ENCODE results near the gene DIRAS1. TPM values are rescaled to one million over a fixed set of nuclear protein-coding genes. Genes with fewer than 3 reads are reported as not detected.
"Not testable (repeated sequence)": the region's sequence is repeated elsewhere in the genome, so short reads cannot be mapped to it uniquely, and the experiment has no call there.

The DIRAS1 gene
- total RNA-seq, 1 donor from 2014 or later = 113 TPM

GRCh38 chr19:2693492-2694160 lies 27.5 kb downstream of the DIRAS1 start:
- intact Hi-C loops (cut with DNase I) = loop anchor here (2.0 kb wide), 1 partner anchor 27 kb away; the partner anchor contains the start of gene DIRAS1
- no peak for DNase-seq (ENCODE audit: low spot score)

- DNase-seq (ENCODE audit: low spot score) = no peak
- intact Hi-C loops (cut with DNase I) = no loop called here
Measured at GRCh38 chr19:2691951-2692350, 29.2 kb downstream of the DIRAS1 start.

GRCh38 chr19:2690856-2691255 lies 30.3 kb downstream of the DIRAS1 start:
- intact Hi-C loops (cut with DNase I) = no loop called here

GRCh38 chr19:2686360-2686759 lies 34.8 kb downstream of the DIRAS1 start:
- intact Hi-C loops (cut with DNase I) = no loop called here
- DNase-seq (ENCODE audit: low spot score) = no peak

More at GRCh38 chr19:2690856-2691255, 30.3 kb downstream of the DIRAS1 start:
- no peak for DNase-seq (ENCODE audit: low spot score)

- no peak for DNase-seq (ENCODE audit: low spot score)
- intact Hi-C loops (cut with DNase I) = no loop called here
Measured at GRCh38 chr19:2685204-2685704, 35.9 kb downstream of the DIRAS1 start.

GRCh38 chr19:2683430-2684003 lies 37.7 kb downstream of the DIRAS1 start:
- intact Hi-C loops (cut with DNase I) = no loop called here
- DNase-seq (ENCODE audit: low spot score) = no peak

- intact Hi-C loops (cut with DNase I) = no loop called here
- DNase-seq (ENCODE audit: low spot score) = no peak
Measured at GRCh38 chr19:2680808-2681207, 40.4 kb downstream of the DIRAS1 start.

GRCh38 chr19:2679439-2679838 lies 41.7 kb downstream of the DIRAS1 start:
- DNase-seq (ENCODE audit: low spot score) = no peak
- intact Hi-C loops (cut with DNase I) = no loop called here

GRCh38 chr19:2678948-2679347 lies 42.2 kb downstream of the DIRAS1 start:
- intact Hi-C loops (cut with DNase I); DNase-seq (ENCODE audit: low spot score): not testable (repeated sequence)

GRCh38 chr19:2678044-2678671 lies 43.0 kb downstream of the DIRAS1 start:
- no peak for DNase-seq (ENCODE audit: low spot score)
- intact Hi-C loops (cut with DNase I) = no loop called here

GRCh38 chr19:2676823-2677222 lies 44.3 kb downstream of the DIRAS1 start:
- intact Hi-C loops (cut with DNase I) = no loop called here
- no peak for DNase-seq (ENCODE audit: low spot score)

GRCh38 chr19:2675892-2676291 lies 45.3 kb downstream of the DIRAS1 start:
- intact Hi-C loops (cut with DNase I) = no loop called here
- no peak for DNase-seq (ENCODE audit: low spot score)

- intact Hi-C loops (cut with DNase I) = no loop called here
Measured at GRCh38 chr19:2670217-2670616, 51.0 kb downstream of the DIRAS1 start.

GRCh38 chr19:2668175-2668763 lies 52.9 kb downstream of the DIRAS1 start:
- intact Hi-C loops (cut with DNase I) = no loop called here

More at GRCh38 chr19:2670217-2670616, 51.0 kb downstream of the DIRAS1 start:
- DNase-seq (ENCODE audit: low spot score) = no peak

GRCh38 chr19:2667349-2667748 lies 53.8 kb downstream of the DIRAS1 start:
- intact Hi-C loops (cut with DNase I); DNase-seq (ENCODE audit: low spot score): not testable (repeated sequence)

More at GRCh38 chr19:2668175-2668763, 52.9 kb downstream of the DIRAS1 start:
- no peak for DNase-seq (ENCODE audit: low spot score)

- no peak for DNase-seq (ENCODE audit: low spot score)
- intact Hi-C loops (cut with DNase I) = no loop called here
Measured at GRCh38 chr19:2666344-2666994, 54.7 kb downstream of the DIRAS1 start.

- no peak for DNase-seq (ENCODE audit: low spot score)
- intact Hi-C loops (cut with DNase I) = loop anchor here (2.0 kb wide), 1 partner anchor 58 kb away; no protein-coding TSS in a partner anchor
Measured at GRCh38 chr19:2665103-2665502, 56.1 kb downstream of the DIRAS1 start.
